MCF 10A (cell line): ENCODE data around the gene OR2C3. TPM values are rescaled to one million over a fixed set of nuclear protein-coding genes. Genes with fewer than 3 reads are reported as not detected.

Experiments used
- BruUV-seq: library from RNA; stranded (reverse); fragments of 400-500 nt; replicated peaks from 2 replicates; lab custom pipeline; 2021; lab: Mats Ljungman, UMichigan
- CTCF ChIA-PET: fragments of 300-600 bp; sonication (Branson Sonifier 250); formaldehyde crosslinking; extraction: SDS; loops from one replicate; lab custom pipeline; 2021; ENCODE audit warnings: antibody characterized with exemption, inconsistent platforms; lab: Yijun Ruan, JAX
- POLR2A ChIA-PET: fragments of 300-600, 350-650 bp; sonication (Branson Sonifier 250); formaldehyde crosslinking; extraction: SDS; loops from one replicate; lab custom pipeline; 2020; ENCODE audit warnings: antibody characterized with exemption, inconsistent platforms; lab: Yijun Ruan, JAX
- DNase-seq: peaks from one replicate; pipeline ENCODE4 v3.0.0-alpha.2; 2018; ENCODE audit not compliant: unreplicated experiment
- H3K27ac Mint-ChIP-seq: one replicate; pipeline ENCODE4 v1.8.0; 2022; ENCODE audit warnings: mild to moderate bottlenecking, low read depth, mixed read lengths; ENCODE audit not compliant: unreplicated experiment
- H3K27me3 Mint-ChIP-seq: one replicate; pipeline ENCODE4 v1.8.0; 2022; ENCODE audit warnings: mixed read lengths; ENCODE audit not compliant: insufficient read depth, unreplicated experiment
- H3K36me3 Mint-ChIP-seq: one replicate; pipeline ENCODE4 v1.8.0; 2022; ENCODE audit warnings: mild to moderate bottlenecking, moderate library complexity, mixed read lengths; ENCODE audit not compliant: insufficient read depth, unreplicated experiment
- H3K4me1 Mint-ChIP-seq: one replicate; pipeline ENCODE4 v1.8.0; 2022; ENCODE audit warnings: mixed read lengths; ENCODE audit not compliant: insufficient read depth, unreplicated experiment
- H3K4me3 Mint-ChIP-seq: one replicate; pipeline ENCODE4 v1.8.0; 2022; ENCODE audit warnings: mild to moderate bottlenecking, moderate library complexity, mixed read lengths; ENCODE audit not compliant: unreplicated experiment
- H3K9me3 Mint-ChIP-seq: one replicate; pipeline ENCODE4 v1.8.0; 2022; ENCODE audit warnings: mixed read lengths; ENCODE audit not compliant: unreplicated experiment
- CTCF ChIP-seq: fragments of 200-600 bp; IDR thresholded peaks from one replicate; pipeline ENCODE4 v1.8.0; 2022; ENCODE audit warnings: antibody characterized with exemption, mild to moderate bottlenecking; ENCODE audit not compliant: unreplicated experiment
- intact Hi-C: fragments of 100-400 bp; cut with micrococcal nuclease; formaldehyde crosslinking; loops from 2 replicates; pipeline ENCODE4 v1.14.1; 2022
- total RNA-seq: library from RNA; stranded (reverse); gene quantifications from 2 replicates; pipeline ENCODE4 v1.2.3, GENCODE V29; 2022

The OR2C3 gene
- total RNA-seq, 1 experiment from 2014 or later = not detected

- Mint-ChIP-seq H3K27ac (no peak overlapping the region), H3K4me1 (peaks cover 8% of the 10 kb centered on the region), H3K27me3 (no peaks in the 10 kb centered on the region), H3K9me3 (no peaks in the 10 kb centered on the region), H3K4me3 (no peak overlapping the region), H3K36me3 (no peaks in the 10 kb centered on the region)
- intact Hi-C loops = no loop called here
- no peak for DNase-seq
- ChIA-PET CTCF (interaction anchor here (0.6 to 1.4 kb wide), 3 partner anchors 47 to 146 kb away, joined by 3 to 6 read pairs (median 3); no protein-coding TSS in a partner anchor), POLR2A (interaction anchor here (1.4 to 1.7 kb wide), 2 partner anchors 8 to 9 kb away, joined by 3 to 4 read pairs; no protein-coding TSS in a partner anchor)
- TF ChIP-seq CTCF = no peak
- BruUV-seq = no TSS peak
These were observed 838 bp downstream of the OR2C3 start for GRCh38 chr1:247535402-247535801.

GRCh38 chr1:247531937-247532336 is 4.3 kb downstream of the OR2C3 start:
- intact Hi-C loops = no loop called here
- Mint-ChIP-seq H3K9me3 (no peaks in the 10 kb centered on the region), H3K4me1 (peaks cover 24% of the 10 kb centered on the region), H3K27me3 (no peaks in the 10 kb centered on the region), H3K4me3 (no peak overlapping the region), H3K27ac (no peak overlapping the region), H3K36me3 (no peaks in the 10 kb centered on the region)
- ChIA-PET POLR2A (no interaction called here), CTCF (interaction anchor here (0.6 to 2.2 kb wide), 5 partner anchors 16 to 481 kb away, joined by 3 to 8 read pairs (median 3); no protein-coding TSS in a partner anchor)
- TF ChIP-seq CTCF = no peak
- no peak for DNase-seq
- BruUV-seq = no TSS peak

DNA sequence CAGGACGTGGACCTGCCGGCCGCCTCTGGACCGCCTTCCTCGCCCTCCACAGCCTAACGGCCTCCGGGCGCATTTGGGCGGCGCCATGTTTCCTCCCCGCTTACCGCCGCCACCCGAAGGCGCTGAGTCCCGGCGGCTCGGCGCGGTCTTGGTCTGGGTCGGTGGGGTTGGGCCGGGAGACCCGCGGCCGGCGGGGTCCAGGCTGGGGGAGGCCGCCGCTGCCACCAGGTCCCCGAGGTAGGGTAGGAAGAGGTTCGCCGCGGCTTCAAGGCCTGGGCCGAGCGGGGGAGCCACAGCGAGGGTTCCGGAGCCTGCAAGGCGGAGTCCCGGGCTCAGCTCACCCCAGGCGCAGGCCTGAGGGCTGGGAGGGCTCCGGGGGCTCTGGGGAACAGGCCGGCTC is 5.5 kb downstream of the OR2C3 start:
- BruUV-seq = no TSS peak
- intact Hi-C loops = no loop called here
- TF ChIP-seq CTCF = no peak
- Mint-ChIP-seq H3K4me1 (peaks cover 24% of the 10 kb centered on the region), H3K36me3 (no peaks in the 10 kb centered on the region), H3K27ac (no peak overlapping the region), H3K27me3 (no peaks in the 10 kb centered on the region), H3K4me3 (no peak overlapping the region), H3K9me3 (no peaks in the 10 kb centered on the region)
- no peak for DNase-seq
- CTCF ChIA-PET = interaction anchor here (0.6 to 2.2 kb wide), 3 partner anchors 42 to 141 kb away, joined by 4 to 9 read pairs (median 8); no protein-coding TSS in a partner anchor
- POLR2A ChIA-PET = interaction anchor here (0.9 kb wide), 1 partner anchor 47 kb away, joined by 3 read pairs; no protein-coding TSS in a partner anchor

- no peak overlapping the region for H3K4me3 Mint-ChIP-seq
- ChIA-PET CTCF (interaction anchor here (0.7 to 1.8 kb wide), 3 partner anchors 41 to 45 kb away, joined by 3 to 9 read pairs (median 8); no protein-coding TSS in a partner anchor), POLR2A (interaction anchor here (0.6 to 0.9 kb wide), 2 partner anchors 26 to 48 kb away, joined by 3 to 4 read pairs; no protein-coding TSS in a partner anchor)
- no peaks in the 10 kb centered on the region for H3K27me3 Mint-ChIP-seq
- no peaks in the 10 kb centered on the region for H3K9me3 Mint-ChIP-seq
- peaks cover 20% of the 10 kb centered on the region for H3K4me1 Mint-ChIP-seq
- H3K27ac Mint-ChIP-seq = no peak overlapping the region
- no peak for DNase-seq
- TF ChIP-seq CTCF = no peak
- H3K36me3 Mint-ChIP-seq = no peaks in the 10 kb centered on the region
- intact Hi-C loops = no loop called here
- BruUV-seq = no TSS peak
These were observed 6.4 kb downstream of the OR2C3 start for GRCh38 chr1:247529771-247530355.
